Calu3 (cell line): ENCODE results near the gene IL17C. TPM values are rescaled to one million over a fixed set of nuclear protein-coding genes. Genes with fewer than 3 reads are reported as not detected.
A peak's percentile ranks its signal among the peaks of the same experiment; 100 is the strongest.

Source experiments
- BruUV-seq: library from RNA; stranded (reverse); fragments of 400-500 nt; replicated peaks from 2 replicates; lab custom pipeline; 2021; lab: Mats Ljungman, UMichigan
- CTCF ChIA-PET: fragments of 300-600 bp; sonication (Branson Sonifier 250); formaldehyde crosslinking; loops from one replicate; lab custom pipeline; 2022; ENCODE audit warnings: antibody characterized with exemption; lab: Charles Lee
- DNase-seq: peaks from one replicate; pipeline ENCODE4 v3.0.0; 2022
- H3K27ac Mint-ChIP-seq: one replicate; pipeline ENCODE4 v1.8.0; 2022; ENCODE audit warnings: mixed read lengths; ENCODE audit not compliant: unreplicated experiment
- H3K27me3 Mint-ChIP-seq: one replicate; pipeline ENCODE4 v1.8.0; 2022; ENCODE audit warnings: mixed read lengths; ENCODE audit not compliant: unreplicated experiment
- H3K36me3 Mint-ChIP-seq: one replicate; pipeline ENCODE4 v1.8.0; 2022; ENCODE audit warnings: mild to moderate bottlenecking, moderate library complexity, mixed read lengths; ENCODE audit not compliant: insufficient read depth, unreplicated experiment
- H3K4me1 Mint-ChIP-seq: one replicate; pipeline ENCODE4 v1.8.0; 2022; ENCODE audit warnings: mild to moderate bottlenecking, low read depth, mixed read lengths; ENCODE audit not compliant: unreplicated experiment
- H3K4me3 Mint-ChIP-seq: one replicate; pipeline ENCODE4 v1.8.0; 2022; ENCODE audit warnings: mild to moderate bottlenecking, low read depth, moderate library complexity, mixed read lengths; ENCODE audit not compliant: unreplicated experiment
- H3K9me3 Mint-ChIP-seq: one replicate; pipeline ENCODE4 v1.8.0; 2022; ENCODE audit warnings: low read depth, mixed read lengths; ENCODE audit not compliant: unreplicated experiment
- intact Hi-C: fragments of 100-400 bp; cut with micrococcal nuclease; formaldehyde crosslinking; loops from one replicate; pipeline ENCODE4 v1.10.0; 2022; ENCODE audit not compliant: unreplicated experiment
- total RNA-seq: library from RNA; stranded (reverse); gene quantifications from 2 replicates; pipeline ENCODE4 v1.2.3, GENCODE V29; 2022
- TF ChIP-seq, protein P1 (sequence below): fragments of 200-600 bp; IDR thresholded peaks from one replicate; pipeline ENCODE4 v1.8.0; 2022; ENCODE audit warnings: antibody characterized with exemption; ENCODE audit not compliant: unreplicated experiment

Gene IL17C
- total RNA-seq, 1 experiment from 2014 or later: not detected

DNA sequence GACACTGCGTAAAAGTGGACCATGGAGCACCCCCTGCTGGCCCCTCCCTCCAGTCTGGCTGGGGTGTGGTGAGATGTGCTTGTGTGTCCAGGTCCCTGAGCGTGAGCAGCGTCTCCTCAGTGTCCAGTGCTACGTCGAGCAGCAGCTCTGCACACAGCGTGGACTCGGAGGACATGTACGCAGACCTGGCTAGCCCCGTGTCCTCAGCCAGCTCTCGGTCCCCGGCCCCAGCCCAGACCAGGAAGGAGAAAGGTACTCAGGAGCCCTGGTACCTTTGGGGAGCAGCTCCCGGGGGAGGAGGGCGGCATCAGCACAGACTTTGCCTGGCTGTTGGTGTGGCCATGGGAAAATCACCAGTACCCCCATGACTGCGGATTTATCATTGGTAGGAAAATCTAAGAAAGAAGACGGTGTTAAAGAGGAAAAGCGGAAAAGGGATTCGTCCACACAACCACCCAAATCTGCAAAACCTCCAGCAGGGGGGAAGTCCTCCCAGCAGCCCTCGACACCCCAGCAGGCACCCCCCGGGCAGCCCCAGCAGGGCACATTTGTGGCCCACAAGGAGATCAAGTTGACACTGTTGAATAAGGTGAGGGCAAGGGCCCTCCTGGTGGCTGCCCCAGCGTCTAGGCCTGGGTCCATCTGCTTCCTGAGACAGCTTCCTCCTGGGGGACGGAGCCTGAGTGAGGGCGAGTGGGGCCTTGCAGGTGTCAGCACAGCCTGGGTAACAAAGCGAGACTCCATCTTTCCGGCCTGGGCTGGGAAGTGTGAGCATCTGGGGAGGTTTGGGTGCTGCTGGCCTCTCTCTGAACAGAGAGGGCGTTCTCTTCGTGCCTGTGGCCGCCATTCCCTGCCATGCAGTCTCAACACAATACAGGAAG is 10.6 kb upstream of the IL17C start:
- peaks cover 54% of the 10 kb centered on the region for H3K36me3 Mint-ChIP-seq

DNA sequence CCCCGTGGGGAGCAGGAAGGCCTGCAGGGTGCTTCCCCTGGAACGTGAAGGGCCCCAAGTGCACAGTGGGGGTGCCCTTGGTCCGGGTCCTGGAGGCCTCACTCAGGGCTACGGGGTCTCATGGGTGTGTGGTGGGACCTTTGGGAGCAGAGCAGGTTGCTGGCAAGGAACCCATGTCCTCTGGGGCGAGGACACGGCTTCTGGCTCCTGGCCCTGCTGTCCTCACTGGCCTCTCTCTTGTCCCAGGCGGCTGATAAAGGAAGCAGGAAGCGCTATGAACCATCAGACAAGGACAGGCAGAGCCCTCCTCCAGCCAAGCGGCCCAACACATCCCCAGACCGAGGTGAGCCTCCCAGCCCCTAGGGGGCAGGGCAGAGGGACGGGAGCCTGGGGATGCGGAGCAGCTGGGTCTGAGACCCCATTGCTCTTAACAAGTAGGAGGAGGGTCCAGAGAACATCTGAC is 9.8 kb upstream of the IL17C start:
- no TSS peak for BruUV-seq
- H3K27ac Mint-ChIP-seq: no peak overlapping the region
- CTCF ChIA-PET: no interaction called here
- no peaks in the 10 kb centered on the region for H3K4me1 Mint-ChIP-seq
- intact Hi-C loops: no loop called here
- no peaks in the 10 kb centered on the region for H3K27me3 Mint-ChIP-seq
- H3K4me3 Mint-ChIP-seq: no peak overlapping the region
- H3K9me3 Mint-ChIP-seq: no peaks in the 10 kb centered on the region
- H3K36me3 Mint-ChIP-seq: peaks cover 53% of the 10 kb centered on the region
- no peak for DNase-seq
- TF ChIP-seq, protein P1, sequence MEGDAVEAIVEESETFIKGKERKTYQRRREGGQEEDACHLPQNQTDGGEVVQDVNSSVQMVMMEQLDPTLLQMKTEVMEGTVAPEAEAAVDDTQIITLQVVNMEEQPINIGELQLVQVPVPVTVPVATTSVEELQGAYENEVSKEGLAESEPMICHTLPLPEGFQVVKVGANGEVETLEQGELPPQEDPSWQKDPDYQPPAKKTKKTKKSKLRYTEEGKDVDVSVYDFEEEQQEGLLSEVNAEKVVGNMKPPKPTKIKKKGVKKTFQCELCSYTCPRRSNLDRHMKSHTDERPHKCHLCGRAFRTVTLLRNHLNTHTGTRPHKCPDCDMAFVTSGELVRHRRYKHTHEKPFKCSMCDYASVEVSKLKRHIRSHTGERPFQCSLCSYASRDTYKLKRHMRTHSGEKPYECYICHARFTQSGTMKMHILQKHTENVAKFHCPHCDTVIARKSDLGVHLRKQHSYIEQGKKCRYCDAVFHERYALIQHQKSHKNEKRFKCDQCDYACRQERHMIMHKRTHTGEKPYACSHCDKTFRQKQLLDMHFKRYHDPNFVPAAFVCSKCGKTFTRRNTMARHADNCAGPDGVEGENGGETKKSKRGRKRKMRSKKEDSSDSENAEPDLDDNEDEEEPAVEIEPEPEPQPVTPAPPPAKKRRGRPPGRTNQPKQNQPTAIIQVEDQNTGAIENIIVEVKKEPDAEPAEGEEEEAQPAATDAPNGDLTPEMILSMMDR: peak; percentile 43

More for the DNA sequence above, 10.6 kb upstream of the IL17C start:
- no peaks in the 10 kb centered on the region for H3K4me1 Mint-ChIP-seq
- no peak for DNase-seq
- no peaks in the 10 kb centered on the region for H3K27me3 Mint-ChIP-seq
- TF ChIP-seq, protein P1: no peak
- no TSS peak for BruUV-seq
- no peak overlapping the region for H3K4me3 Mint-ChIP-seq
- CTCF ChIA-PET: no interaction called here
- H3K27ac Mint-ChIP-seq: no peak overlapping the region
- no peaks in the 10 kb centered on the region for H3K9me3 Mint-ChIP-seq
- intact Hi-C loops: no loop called here

DNA sequence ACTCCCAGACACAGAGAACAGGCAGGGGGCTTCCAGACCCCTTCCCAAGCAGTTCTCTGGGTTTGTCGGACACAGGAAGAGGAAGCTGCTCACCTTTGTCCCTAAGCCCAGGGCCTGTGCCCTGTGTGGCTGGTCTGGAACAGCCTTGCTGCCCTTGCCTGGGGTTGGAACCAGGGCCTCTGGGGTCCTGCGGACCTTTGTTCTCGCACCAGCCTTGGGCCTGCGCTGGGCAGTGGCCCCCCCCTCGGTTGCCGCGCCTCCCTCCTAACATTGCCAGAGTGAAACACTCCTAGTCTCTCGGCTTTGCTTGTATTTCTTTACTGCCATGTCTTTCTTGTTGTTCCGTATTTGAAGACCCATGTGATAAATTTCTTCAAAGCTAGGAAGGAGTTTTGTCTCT is 8.5 kb upstream of the IL17C start:
- no peaks in the 10 kb centered on the region for H3K4me1 Mint-ChIP-seq
- TF ChIP-seq, protein P1: no peak
- intact Hi-C loops: no loop called here
- DNase-seq: no peak
- BruUV-seq: no TSS peak
- no peaks in the 10 kb centered on the region for H3K9me3 Mint-ChIP-seq
- no peak overlapping the region for H3K4me3 Mint-ChIP-seq
- H3K27me3 Mint-ChIP-seq: no peaks in the 10 kb centered on the region
- H3K36me3 Mint-ChIP-seq: peaks cover 56% of the 10 kb centered on the region
- H3K27ac Mint-ChIP-seq: no peak overlapping the region
- CTCF ChIA-PET: no interaction called here

DNA sequence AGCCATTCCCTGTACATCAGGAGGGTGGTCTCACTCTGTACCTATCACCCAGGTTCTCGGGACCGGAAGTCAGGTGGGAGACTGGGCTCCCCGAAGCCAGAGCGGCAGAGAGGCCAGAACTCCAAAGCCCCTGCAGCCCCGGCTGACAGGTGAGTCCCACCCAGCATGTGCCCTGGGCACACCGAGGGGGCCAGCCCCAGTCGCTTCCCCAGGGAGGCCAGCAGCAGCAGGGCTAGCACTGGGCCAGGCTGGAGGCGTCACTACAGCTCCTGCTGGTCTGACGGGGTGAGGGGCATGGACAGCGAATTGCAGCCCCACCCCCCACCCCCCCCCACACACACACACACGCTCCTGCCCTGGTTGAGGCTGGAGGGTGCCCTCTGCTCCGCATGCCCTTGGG is 7.9 kb upstream of the IL17C start:
- CTCF ChIA-PET: no interaction called here
- intact Hi-C loops: no loop called here
- no peak overlapping the region for H3K27ac Mint-ChIP-seq
- TF ChIP-seq, protein P1: no peak
- no peak for DNase-seq
- H3K4me3 Mint-ChIP-seq: no peak overlapping the region
- H3K4me1 Mint-ChIP-seq: no peaks in the 10 kb centered on the region
- H3K27me3 Mint-ChIP-seq: no peaks in the 10 kb centered on the region
- H3K9me3 Mint-ChIP-seq: no peaks in the 10 kb centered on the region
- H3K36me3 Mint-ChIP-seq: peaks cover 62% of the 10 kb centered on the region
- no TSS peak for BruUV-seq
